Measurements from ENCODE around the gene ZBTB16.

ZBTB16 gene

GRCh38 chr11:114026355-114026754 is 33.2 kb upstream of the ZBTB16 start:
- no peak for TF ChIP-seq SPI1 (IDR thresholded peaks at IDR 0.05; ENCODE audit: borderline replicate concordance, low read depth)
- no peak overlapping the region for H3K27ac ChIP-seq (replicated peaks)
- DNase-seq (ENCODE audit: low read depth in 1 of 2, low spot score in 1 of 2): peak; percentile 18 to 65
- H3K4me3 ChIP-seq (replicated peaks; ENCODE audit: insufficient read depth, low read length): no peak overlapping the region
- no peaks in the 10 kb centered on the region for H3K27me3 ChIP-seq (ENCODE audit: insufficient read depth, poor library complexity, severe bottlenecking)

GRCh38 chr11:114027391-114027790 is 32.1 kb upstream of the ZBTB16 start:
- TF ChIP-seq POLR2AphosphoS5 (IDR thresholded peaks at IDR 0.05; ENCODE audit: low read depth) (no peak), CTCF (IDR thresholded peaks at IDR 0.05; ENCODE audit: insufficient read depth, low read length) (no peak), REST (IDR thresholded peaks at IDR 0.05; ENCODE audit: insufficient replicate concordance, low read depth) (no peak), SPI1 (IDR thresholded peaks at IDR 0.05; ENCODE audit: borderline replicate concordance, low read depth) (no peak), GABPA (IDR thresholded peaks at IDR 0.05; ENCODE audit: low read depth) (no peak)
- no peak for DNase-seq (ENCODE audit: low read depth in 1 of 2, low spot score in 1 of 2)
- Histone ChIP-seq H3K4me3 (replicated peaks; ENCODE audit: insufficient read depth, low read length) (no peak overlapping the region), H3K27ac (replicated peaks) (no peak overlapping the region), H3K27me3 (ENCODE audit: insufficient read depth, poor library complexity, severe bottlenecking) (no peaks in the 10 kb centered on the region)

GRCh38 chr11:114027926-114028325 is 31.6 kb upstream of the ZBTB16 start:
- Histone ChIP-seq H3K27me3 (ENCODE audit: insufficient read depth, poor library complexity, severe bottlenecking) (no peaks in the 10 kb centered on the region), H3K27ac (replicated peaks) (no peak overlapping the region), H3K4me3 (replicated peaks; ENCODE audit: insufficient read depth, low read length) (no peak overlapping the region)
- no peak for DNase-seq (ENCODE audit: low read depth in 1 of 2, low spot score in 1 of 2)
- TF ChIP-seq CTCF (IDR thresholded peaks at IDR 0.05; ENCODE audit: insufficient read depth, low read length) (no peak), REST (IDR thresholded peaks at IDR 0.05; ENCODE audit: insufficient replicate concordance, low read depth) (peak; percentile 68), GABPA (IDR thresholded peaks at IDR 0.05; ENCODE audit: low read depth) (no peak), SPI1 (IDR thresholded peaks at IDR 0.05; ENCODE audit: borderline replicate concordance, low read depth) (no peak), POLR2AphosphoS5 (IDR thresholded peaks at IDR 0.05; ENCODE audit: low read depth) (no peak)

GRCh38 chr11:114031246-114031966 is 28.1 kb upstream of the ZBTB16 start:
- H3K27me3 ChIP-seq (ENCODE audit: insufficient read depth, poor library complexity, severe bottlenecking): no peaks in the 10 kb centered on the region
- no peak overlapping the region for H3K27ac ChIP-seq (replicated peaks)
- no peak overlapping the region for H3K4me3 ChIP-seq (replicated peaks; ENCODE audit: insufficient read depth, low read length)
- no peak for TF ChIP-seq REST (IDR thresholded peaks at IDR 0.05; ENCODE audit: insufficient replicate concordance, low read depth)
- TF ChIP-seq GABPA (IDR thresholded peaks at IDR 0.05; ENCODE audit: low read depth): no peak
- TF ChIP-seq CTCF (IDR thresholded peaks at IDR 0.05; ENCODE audit: insufficient read depth, low read length): no peak
- TF ChIP-seq SPI1 (IDR thresholded peaks at IDR 0.05; ENCODE audit: borderline replicate concordance, low read depth): no peak
- no peak for TF ChIP-seq POLR2AphosphoS5 (IDR thresholded peaks at IDR 0.05; ENCODE audit: low read depth)
- DNase-seq (ENCODE audit: low read depth in 1 of 2, low spot score in 1 of 2): no peak

Data from HL-60 (cell line).